Raji (cell line): Measurements from ENCODE around the gene SLC31A1.

Source experiments
- POLR2A ChIP-seq: IDR thresholded peaks from 2 replicates; pipeline ENCODE4 v1.6.1; 2011; ENCODE audit warnings: low read depth, low read length, control low read depth; ENCODE audit not compliant: insufficient read depth

The SLC31A1 gene

GRCh38 chr9:113313261-113313660, 91.9 kb downstream of the SLC31A1 start:
- no peak for TF ChIP-seq POLR2A
